ENCODE measurements around the gene INKA2.

Gene INKA2

GRCh38 chr1:111733183-111733991, 5.8 kb downstream of the INKA2 start:
- no peak for DNase-seq (ENCODE audit: low read depth)

- DNase-seq (ENCODE audit: low read depth): no peak
Measured at GRCh38 chr1:111732718-111733117, 6.5 kb downstream of the INKA2 start.

- no peak for DNase-seq (ENCODE audit: low read depth)
Measured at GRCh38 chr1:111731956-111732355, 7.2 kb downstream of the INKA2 start.

GRCh38 chr1:111730706-111731105, 8.5 kb downstream of the INKA2 start:
- DNase-seq (ENCODE audit: low read depth): no peak

- DNase-seq (ENCODE audit: low read depth): no peak
Measured at GRCh38 chr1:111729946-111730681, 9.1 kb downstream of the INKA2 start.

DNA sequence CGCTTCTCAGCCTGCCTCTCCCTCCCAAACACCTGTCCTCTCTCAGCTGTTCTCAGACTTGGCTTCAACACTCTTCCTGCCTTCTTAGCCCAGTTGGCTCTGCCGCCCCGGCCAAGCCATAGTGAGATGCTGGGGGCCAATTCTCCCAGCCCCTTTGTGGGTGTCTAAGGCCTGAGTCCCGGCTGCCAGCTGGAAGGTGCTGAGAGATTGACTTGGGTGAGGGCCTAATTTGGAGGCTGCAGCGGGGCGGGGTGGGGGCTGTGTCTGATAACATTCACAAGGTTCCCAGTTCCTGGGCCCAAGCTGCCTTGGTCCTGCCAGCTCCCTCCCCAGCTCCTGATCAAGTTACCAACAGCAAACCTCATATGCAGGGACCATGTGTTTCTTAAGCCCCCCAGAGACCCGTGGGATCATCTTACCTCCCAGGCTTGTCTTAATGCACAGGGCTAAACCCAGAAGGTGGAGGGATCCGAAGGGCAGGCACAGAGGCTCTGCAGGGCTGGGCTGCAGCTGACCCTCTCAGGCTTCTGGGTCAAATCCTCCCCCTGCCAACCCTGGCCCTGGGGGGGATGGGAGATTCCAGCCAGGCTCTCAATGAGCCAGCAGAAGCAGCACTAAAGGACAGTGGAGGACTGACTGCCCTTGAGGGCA, 9.8 kb downstream of the INKA2 start:
- DNase-seq (ENCODE audit: low read depth): no peak

DNA sequence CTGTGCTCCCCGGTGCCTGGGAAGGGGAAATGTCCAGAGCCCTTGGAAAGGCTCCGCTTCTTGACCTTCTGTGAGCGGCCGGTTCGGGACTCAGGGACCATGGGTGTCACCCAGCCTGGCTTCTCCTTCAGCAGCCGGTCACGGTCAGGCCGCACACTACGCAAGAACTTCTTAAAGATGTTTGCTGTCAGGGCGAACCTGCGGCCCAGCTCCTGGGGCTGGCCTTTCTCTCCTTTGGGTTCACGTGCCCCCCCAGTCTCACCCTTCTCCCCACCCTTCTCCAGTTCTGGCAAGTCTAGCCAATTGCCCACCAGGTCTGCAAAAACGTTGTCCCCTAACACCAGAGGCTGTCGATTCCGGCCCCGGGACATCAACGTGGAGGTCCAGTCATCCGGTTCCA, 12.1 kb downstream of the INKA2 start:
- no peak for DNase-seq (ENCODE audit: low read depth)

GRCh38 chr1:111725192-111725591, 14.0 kb downstream of the INKA2 start:
- DNase-seq (ENCODE audit: low read depth): no peak

DNA sequence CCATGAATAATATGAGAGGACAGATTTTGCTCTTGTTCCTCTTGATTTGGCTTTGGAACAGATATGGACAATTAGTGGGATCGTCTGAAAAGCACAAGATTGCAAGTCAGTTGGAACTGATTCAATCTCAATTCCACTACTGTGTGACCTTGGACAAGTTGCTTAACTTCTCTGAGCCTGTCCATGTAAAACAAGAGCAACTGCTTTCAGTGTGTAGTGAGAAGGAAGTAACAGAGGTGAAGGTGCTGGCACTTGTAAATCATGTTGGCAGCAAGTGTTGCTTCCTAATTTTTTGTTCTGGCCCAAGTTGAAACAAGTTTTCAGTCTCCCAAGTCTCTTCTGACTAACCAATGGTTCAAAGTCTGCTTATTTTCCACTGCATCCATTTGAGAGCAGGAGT, 15.3 kb downstream of the INKA2 start:
- DNase-seq (ENCODE audit: low read depth): no peak

- DNase-seq (ENCODE audit: low read depth): no peak
Measured at GRCh38 chr1:111723091-111723806, 15.9 kb downstream of the INKA2 start.

- no peak for DNase-seq (ENCODE audit: low read depth)
Measured at GRCh38 chr1:111720977-111721786, 18.0 kb downstream of the INKA2 start.

- no peak for DNase-seq (ENCODE audit: low read depth)
Measured at GRCh38 chr1:111720274-111720976, 18.8 kb downstream of the INKA2 start.

GRCh38 chr1:111719674-111720132, 19.5 kb downstream of the INKA2 start:
- no peak for DNase-seq (ENCODE audit: low read depth)

DNA sequence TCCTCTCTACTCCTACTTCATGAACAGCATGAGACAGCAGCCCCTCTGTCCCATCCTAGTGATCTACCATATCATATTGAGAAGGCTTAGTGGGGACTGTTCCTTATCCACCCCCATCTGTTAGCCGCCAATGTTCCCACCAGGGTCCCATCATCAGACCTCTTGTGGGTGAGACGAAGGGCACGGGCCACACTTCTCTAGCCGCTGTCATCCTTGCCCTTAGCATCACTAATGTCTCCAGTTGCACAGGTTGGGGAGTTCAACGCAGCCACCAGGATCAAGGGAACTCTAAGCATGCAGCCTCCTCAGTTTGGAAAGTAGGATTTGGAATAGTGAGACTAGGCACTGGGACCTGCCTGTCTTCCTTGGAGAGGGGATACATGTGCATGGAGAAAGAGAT, 20.1 kb downstream of the INKA2 start:
- DNase-seq (ENCODE audit: low read depth): no peak

DNA sequence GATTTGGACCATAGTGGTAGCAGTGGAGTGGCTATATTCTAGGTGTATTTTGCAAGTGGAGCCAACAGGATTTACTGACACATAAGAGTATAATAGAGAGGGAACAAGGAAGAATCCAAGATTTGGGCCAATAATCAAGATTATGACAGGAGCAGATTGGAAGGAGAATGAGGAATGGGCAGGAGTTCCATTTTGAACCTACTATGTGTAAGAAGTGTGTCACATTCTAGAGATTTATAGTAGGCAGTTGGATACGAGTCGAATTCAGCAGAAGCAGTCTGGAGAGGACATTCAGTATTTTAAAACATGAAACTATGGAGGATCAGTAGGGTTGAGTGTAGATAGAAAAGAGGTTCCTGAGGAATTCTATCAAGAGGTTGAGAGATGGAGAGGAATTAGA, 21.7 kb downstream of the INKA2 start:
- DNase-seq (ENCODE audit: low read depth): no peak

- DNase-seq (ENCODE audit: low read depth): no peak
Measured at GRCh38 chr1:111716333-111716732, 22.9 kb downstream of the INKA2 start.

DNA sequence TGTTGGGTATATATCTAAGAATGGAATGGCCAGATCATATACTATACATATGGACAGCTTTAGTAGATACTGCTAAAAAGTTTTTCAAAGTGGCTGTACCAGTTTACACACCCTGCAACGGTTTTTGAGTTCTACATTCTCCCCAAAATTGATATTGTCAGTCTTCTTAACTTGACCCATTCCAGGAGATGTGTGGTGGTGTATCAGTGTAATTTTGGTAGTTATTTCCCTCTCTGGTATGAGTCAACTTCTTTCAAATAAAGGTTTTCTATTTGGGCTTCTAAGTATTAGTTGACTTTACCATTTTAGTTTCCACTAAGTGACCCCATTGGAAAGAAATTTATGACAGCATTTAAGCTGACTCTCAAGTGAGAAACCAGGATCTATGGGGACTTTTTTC, 29.2 kb downstream of the INKA2 start:
- no peak for DNase-seq (ENCODE audit: low read depth)

DNA sequence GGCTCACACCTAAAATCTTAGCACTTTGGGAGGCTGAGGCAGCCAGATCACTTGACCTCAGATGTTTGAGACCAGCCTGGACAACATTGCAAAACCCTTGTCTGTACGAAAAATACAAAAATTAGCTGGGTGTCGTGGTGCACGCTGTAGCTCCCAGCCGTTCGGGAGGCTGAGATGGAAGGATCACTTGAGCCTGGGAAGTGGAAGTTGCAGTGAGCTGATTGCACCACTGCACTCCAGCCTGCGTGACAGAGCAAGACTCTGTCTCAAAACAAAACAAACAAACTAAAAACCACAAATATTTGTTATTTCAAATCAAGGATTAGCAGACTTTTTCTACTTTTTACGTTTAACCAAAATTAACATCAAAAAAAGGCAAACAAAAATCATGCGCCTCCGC, 31.3 kb downstream of the INKA2 start:
- DNase-seq (ENCODE audit: low read depth): no peak

- no peak for DNase-seq (ENCODE audit: low read depth)
Measured at GRCh38 chr1:111706921-111707320, 32.3 kb downstream of the INKA2 start.

- no peak for DNase-seq (ENCODE audit: low read depth)
Measured at GRCh38 chr1:111705841-111706240, 33.4 kb downstream of the INKA2 start.

DNA sequence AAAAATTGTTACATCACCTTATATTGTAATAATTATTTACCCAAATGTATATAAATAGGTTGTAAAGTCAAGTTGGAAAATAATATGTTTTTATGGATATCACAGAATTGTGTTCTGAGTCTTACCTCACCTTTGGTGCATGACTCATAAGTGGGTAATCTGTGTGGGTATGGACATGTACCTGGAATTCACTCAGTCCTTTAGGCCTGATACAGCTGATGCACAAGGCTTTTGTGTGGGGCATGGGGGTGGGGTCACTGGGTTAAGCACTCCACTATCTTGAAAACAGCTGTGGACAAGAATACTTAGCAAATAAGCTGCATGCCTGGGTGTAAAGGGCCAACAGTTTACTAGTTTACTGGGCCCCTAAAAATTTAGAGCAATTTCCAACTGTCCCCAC, 34.4 kb downstream of the INKA2 start:
- no peak for DNase-seq (ENCODE audit: low read depth)

Measured in activated T-cell treated with anti-CD3 and anti-CD28 coated beads for 1 hour (primary cell).